PC-3 (cell line): ENCODE measurements around the gene SLIT1. TPM values are rescaled to one million over a fixed set of nuclear protein-coding genes. Genes with fewer than 3 reads are reported as not detected.

Experiments used
- ATAC-seq: fragments of 200-7000 bp; cut with Tn5 transposase; 2 replicates; pipeline ENCODE4 v1.9.1; 2020; ENCODE audit warnings: mild to moderate bottlenecking, moderate library complexity
- BruUV-seq: library from RNA; stranded (reverse); fragments of 400-500 nt; replicated peaks from 2 replicates; lab custom pipeline; 2021; lab: Mats Ljungman, UMichigan
- CTCF ChIA-PET: fragments of 300-600 bp; sonication (Branson Sonifier 250); formaldehyde crosslinking; loops from one replicate; lab custom pipeline; 2022; ENCODE audit warnings: antibody characterized with exemption; lab: Charles Lee
- POLR2A ChIA-PET: fragments of 300-600 bp; sonication (Branson Sonifier 250); formaldehyde crosslinking; loops from one replicate; lab custom pipeline; 2022; ENCODE audit warnings: antibody characterized with exemption; ENCODE audit not compliant: unreplicated experiment; lab: Charles Lee
- DNase-seq: peaks from one replicate; pipeline ENCODE4 v3.0.0-alpha.2; 2015
- H2AFZ ChIP-seq: fragments of 300-600 bp; sonication (generic); 2 replicates; pipeline ENCODE4 v1.6.0; 2016; ENCODE audit warnings: antibody characterized with exemption, low read length
- H3F3A ChIP-seq: fragments of 300-600 bp; sonication (generic); one replicate; pipeline ENCODE4 v1.6.0; 2017; ENCODE audit warnings: antibody characterized with exemption, low read length, control low read depth, mild to moderate bottlenecking; ENCODE audit not compliant: unreplicated experiment
- H3K27ac ChIP-seq: fragments of 300-600 bp; sonication (generic); 2 replicates; pipeline ENCODE4 v1.5.1; 2016; ENCODE audit warnings: mild to moderate bottlenecking, low read length
- H3K27me3 ChIP-seq: fragments of 300-600 bp; sonication (generic); 2 replicates; pipeline ENCODE4 v1.6.1; 2016; ENCODE audit warnings: low read length, mixed read lengths
- H3K36me3 ChIP-seq: fragments of 300-600 bp; sonication (generic); 2 replicates; pipeline ENCODE4 v1.6.1; 2016; ENCODE audit warnings: low read depth, mixed run types, low read length, mixed read lengths
- H3K4me1 ChIP-seq: fragments of 300-600 bp; sonication (generic); 2 replicates; pipeline ENCODE4 v1.5.1; 2016; ENCODE audit warnings: low read length; ENCODE audit not compliant: insufficient read depth
- H3K4me2 ChIP-seq: fragments of 300-600 bp; sonication (generic); 2 replicates; pipeline ENCODE4 v1.6.0; 2016; ENCODE audit warnings: low read length
- H3K4me3 ChIP-seq: fragments of 300-600 bp; sonication (generic); 2 replicates; pipeline ENCODE4 v1.5.1; 2016; ENCODE audit warnings: mild to moderate bottlenecking, low read length, mixed read lengths
- H3K79me2 ChIP-seq: fragments of 300-600 bp; sonication (generic); 2 replicates; pipeline ENCODE4 v1.6.1; 2017; ENCODE audit warnings: low read length, mixed read lengths
- H3K9ac ChIP-seq: fragments of 300-600 bp; sonication (generic); 2 replicates; pipeline ENCODE4 v1.6.0; 2016; ENCODE audit warnings: mild to moderate bottlenecking, low read length
- H3K9me2 ChIP-seq: fragments of 300-600 bp; sonication (generic); replicated peaks from 2 replicates; pipeline ENCODE4 v1.6.1; 2016; ENCODE audit warnings: mixed run types, low read length, mixed read lengths
- H3K9me3 ChIP-seq: fragments of 300-600 bp; sonication (generic); 2 replicates; pipeline ENCODE4 v1.6.1; 2016; ENCODE audit warnings: low read length, mixed read lengths
- H4K20me1 ChIP-seq: fragments of 300-600 bp; sonication (generic); 2 replicates; pipeline ENCODE4 v1.6.1; 2016; ENCODE audit warnings: low read length, mixed read lengths
- CTCF ChIP-seq: fragments of 300-600 bp; sonication (generic); conservative IDR thresholded peaks from 2 replicates; pipeline ENCODE4 v1.5.1; 2017; ENCODE audit warnings: antibody characterized with exemption, low read depth, mild to moderate bottlenecking, low read length
- EZH2 ChIP-seq: fragments of 300-600 bp; sonication (generic); IDR thresholded peaks from one replicate; pipeline ENCODE4 v1.6.1; 2017; ENCODE audit warnings: antibody characterized with exemption, mild to moderate bottlenecking, low read length; ENCODE audit not compliant: unreplicated experiment
- EZH2phosphoT487 ChIP-seq: fragments of 300-600 bp; sonication (generic); IDR thresholded peaks from 2 replicates; pipeline ENCODE4 v1.6.1; 2018; ENCODE audit warnings: mild to moderate bottlenecking, antibody characterized with exemption, low read length, borderline replicate concordance
- intact Hi-C: fragments of 100-400 bp; cut with micrococcal nuclease; formaldehyde crosslinking; loops from 2 replicates; pipeline ENCODE4 v1.9.0; 2023
- total RNA-seq: library from RNA; depleted of rRNA; stranded (reverse); fragments of >200 nt; gene quantifications from 2 replicates; pipeline ENCODE4 v1.2.3, GENCODE V29; 2014

Gene SLIT1
- total RNA-seq, 1 experiment from 2014 or later, result not detected

- no peak for DNase-seq
- ATAC-seq, result no peak
- Histone ChIP-seq H3K4me1 (no peaks in the 10 kb centered on the region), H3K27ac (no peak overlapping the region), H3K27me3 (no peaks in the 10 kb centered on the region), H2AFZ (no peak overlapping the region), H3K4me2 (no peak overlapping the region), H3K9me3 (no peaks in the 10 kb centered on the region), H3F3A (no peaks in the 10 kb centered on the region), H3K4me3 (no peak overlapping the region), H3K36me3 (no peaks in the 10 kb centered on the region), H3K9ac (no peak overlapping the region), H3K79me2 (no peaks in the 10 kb centered on the region), H3K9me2 (no peaks in the 10 kb centered on the region), H4K20me1 (no peaks in the 10 kb centered on the region)
- BruUV-seq, result no TSS peak
- intact Hi-C loops, result no loop called here
- TF ChIP-seq CTCF (no peak), EZH2 (no peak), EZH2phosphoT487 (no peak)
- ChIA-PET POLR2A (no interaction called here), CTCF (no interaction called here)
Observed at GRCh38 chr10:97150013-97150595, 35.7 kb downstream of the SLIT1 start.

- no peaks in the 10 kb centered on the region for H3F3A ChIP-seq
- no peak for ATAC-seq
- no peaks in the 10 kb centered on the region for H3K9me2 ChIP-seq
- CTCF ChIA-PET, result no interaction called here
- H3K9ac ChIP-seq, result no peak overlapping the region
- H3K27me3 ChIP-seq, result no peaks in the 10 kb centered on the region
- POLR2A ChIA-PET, result no interaction called here
- H3K27ac ChIP-seq, result no peak overlapping the region
- no peaks in the 10 kb centered on the region for H3K79me2 ChIP-seq
- H4K20me1 ChIP-seq, result no peaks in the 10 kb centered on the region
- intact Hi-C loops, result no loop called here
- H3K4me3 ChIP-seq, result no peak overlapping the region
- no peak overlapping the region for H3K4me2 ChIP-seq
- no peak overlapping the region for H2AFZ ChIP-seq
- no peaks in the 10 kb centered on the region for H3K9me3 ChIP-seq
- no peak for DNase-seq
- no peaks in the 10 kb centered on the region for H3K36me3 ChIP-seq
- no peaks in the 10 kb centered on the region for H3K4me1 ChIP-seq
- BruUV-seq, result no TSS peak
- TF ChIP-seq CTCF (no peak), EZH2phosphoT487 (no peak), EZH2 (no peak)
Observed at GRCh38 chr10:97149079-97149531, 36.7 kb downstream of the SLIT1 start.

- no peaks in the 10 kb centered on the region for H3K79me2 ChIP-seq
- peaks cover 14% of the 10 kb centered on the region for H3K27me3 ChIP-seq
- no TSS peak for BruUV-seq
- no peak overlapping the region for H3K9ac ChIP-seq
- intact Hi-C loops, result no loop called here
- H3K4me1 ChIP-seq, result no peaks in the 10 kb centered on the region
- no peak overlapping the region for H3K4me2 ChIP-seq
- ATAC-seq, result no peak
- H3F3A ChIP-seq, result no peaks in the 10 kb centered on the region
- DNase-seq, result no peak
- CTCF ChIA-PET, result no interaction called here
- no peaks in the 10 kb centered on the region for H3K9me3 ChIP-seq
- no peak overlapping the region for H3K4me3 ChIP-seq
- no peaks in the 10 kb centered on the region for H4K20me1 ChIP-seq
- H3K27ac ChIP-seq, result no peak overlapping the region
- no peak overlapping the region for H2AFZ ChIP-seq
- H3K36me3 ChIP-seq, result no peaks in the 10 kb centered on the region
- POLR2A ChIA-PET, result no interaction called here
- no peak for TF ChIP-seq EZH2phosphoT487
- TF ChIP-seq EZH2, result no peak
- no peak for TF ChIP-seq CTCF
- H3K9me2 ChIP-seq, result no peaks in the 10 kb centered on the region
Observed at GRCh38 chr10:97144297-97144696, 41.5 kb downstream of the SLIT1 start.
